B cell (primary cell): ENCODE data around the gene ENO4. TPM values are rescaled to one million over a fixed set of nuclear protein-coding genes. Genes with fewer than 3 reads are reported as not detected.

Source experiments
- ATAC-seq: fragments of 200-7000 bp; cut with Tn5 transposase; one replicate; pipeline ENCODE4 v1.10.0; 2021; ENCODE audit warnings: low read depth, mild to moderate bottlenecking, moderate number of reproducible peaks, moderate library complexity
- CTCF ChIA-PET: fragments of 350-600 bp; sonication (Branson Sonifier 250); formaldehyde crosslinking; loops from one replicate; lab custom pipeline; 2021; ENCODE audit warnings: antibody characterized with exemption, inconsistent platforms; lab: Charles Lee
- POLR2A ChIA-PET: fragments of 350-600 bp; sonication (Branson Sonifier 250); formaldehyde crosslinking; loops from one replicate; lab custom pipeline; 2021; ENCODE audit warnings: antibody characterized with exemption; lab: Charles Lee
- DNase-seq: peaks from one replicate; pipeline ENCODE4 v3.0.0; 2013
- H2AFZ ChIP-seq: 2 replicates; pipeline ENCODE4 v1.6.1; 2012; ENCODE audit warnings: mild to moderate bottlenecking, low read depth, low read length; ENCODE audit not compliant: insufficient read depth, poor library complexity, severe bottlenecking
- H3K27ac ChIP-seq, 2 donors: 1 replicate in 1 of 2; 2 replicates in 1 of 2; pipeline ENCODE4 v1.5.1; 2012 to 2013; ENCODE audit warnings: low read length in 2 of 2, mild to moderate bottlenecking in 2 of 2, moderate library complexity in 1 of 2
- H3K27me3 ChIP-seq, 4 experiments: fragments of 200-600 bp in 1 of 4; sonication (generic) in 1 of 4; replicated peaks in 1 of 4; 1 replicate in 2 of 4; 2 replicates in 2 of 4; pipeline versions ENCODE4 v1.6.1 to v1.7.0; 2013 to 2016; ENCODE audit warnings: low read length in 3 of 4, mild to moderate bottlenecking in 2 of 4, mixed read lengths in 1 of 4, moderate library complexity in 1 of 4; ENCODE audit not compliant: insufficient read depth in 4 of 4, control insufficient read depth in 3 of 4; ENCODE audit errors: control extremely low read depth in 1 of 4
- H3K36me3 ChIP-seq, 2 experiments: replicated peaks in 1 of 2; 1 replicate in 1 of 2; 2 replicates in 1 of 2; pipeline versions ENCODE4 v1.6.1 to v1.7.1; 2013; ENCODE audit warnings: low read length in 1 of 2; ENCODE audit not compliant: insufficient read depth in 2 of 2, control insufficient read depth in 1 of 2; ENCODE audit errors: control extremely low read depth in 1 of 2, extremely low read depth in 1 of 2
- H3K4me1 ChIP-seq, 2 donors: fragments of 200-600 bp in 1 of 2; sonication (generic) in 1 of 2; 1 replicate in 1 of 2; 2 replicates in 1 of 2; pipeline versions ENCODE4 v1.5.1 to v1.6.1; 2013 to 2017; ENCODE audit warnings: low read length in 2 of 2; ENCODE audit not compliant: control insufficient read depth in 2 of 2, insufficient read depth in 2 of 2
- H3K4me2 ChIP-seq: replicated peaks from 2 replicates; pipeline ENCODE3; 2012; ENCODE audit warnings: mild to moderate bottlenecking, low read depth, low read length; ENCODE audit not compliant: poor library complexity, severe bottlenecking
- H3K4me3 ChIP-seq, 5 experiments: fragments of 200-600 bp in 1 of 5; sonication (generic) in 1 of 5; 1 replicate in 3 of 5; 2 replicates in 2 of 5; pipeline versions ENCODE4 v1.5.1 to v1.7.0; 2011 to 2016; ENCODE audit warnings: low read length in 4 of 5, mild to moderate bottlenecking in 4 of 5, low read depth in 2 of 5, control low read depth in 1 of 5, moderate library complexity in 1 of 5; ENCODE audit not compliant: insufficient read depth in 1 of 5; ENCODE audit errors: control extremely low read depth in 1 of 5, extremely low read depth in 1 of 5
- H3K79me2 ChIP-seq: fragments of 200-600 bp; sonication (generic); one replicate; pipeline ENCODE4 v1.6.0; 2016; ENCODE audit warnings: low read length; ENCODE audit not compliant: control insufficient read depth, insufficient read depth
- H3K9ac ChIP-seq: fragments of 200-600 bp; sonication (generic); 2 replicates; pipeline ENCODE4 v1.6.1; 2017; ENCODE audit warnings: mild to moderate bottlenecking, low read length, moderate library complexity
- H3K9me3 ChIP-seq, 3 donors: one replicate each; pipeline versions ENCODE4 v1.6.1 to v1.7.1; 2013; ENCODE audit warnings: low read length in 2 of 3; ENCODE audit not compliant: control insufficient read depth in 2 of 3, insufficient read depth in 1 of 3; ENCODE audit errors: control extremely low read depth in 1 of 3
- H4K20me1 ChIP-seq: 2 replicates; pipeline ENCODE4 v1.6.0; 2012; ENCODE audit warnings: mild to moderate bottlenecking, low read length; ENCODE audit not compliant: insufficient read depth, control insufficient read depth, poor library complexity, severe bottlenecking
- H3K27ac Mint-ChIP-seq: one replicate; pipeline ENCODE4 v1.8.0; 2021; ENCODE audit warnings: mixed read lengths
- H3K27me3 Mint-ChIP-seq: one replicate; pipeline ENCODE4 v1.8.0; 2021; ENCODE audit warnings: mixed read lengths
- H3K4me1 Mint-ChIP-seq: one replicate; pipeline ENCODE4 v1.8.0; 2021; ENCODE audit warnings: mixed read lengths
- H3K4me3 Mint-ChIP-seq: one replicate; pipeline ENCODE4 v1.8.0; 2021; ENCODE audit warnings: mixed read lengths
- H3K9me3 Mint-ChIP-seq: one replicate; pipeline ENCODE4 v1.8.0; 2022; ENCODE audit warnings: mixed read lengths; ENCODE audit not compliant: insufficient read depth
- EZH2 ChIP-seq: IDR thresholded peaks from 2 replicates; pipeline ENCODE4 v1.6.1; 2012; ENCODE audit warnings: borderline replicate concordance, low read depth, mild to moderate bottlenecking, moderate library complexity, low read length; ENCODE audit not compliant: insufficient read depth, poor library complexity, severe bottlenecking
- WGBS: methylation state at CpG from one replicate; pipeline ENCODE4 v1.1.5; 2013; ENCODE audit warnings: missing lambda C conversion rate; ENCODE audit not compliant: insufficient coverage; 5-methylcytosine and 5-hydroxymethylcytosine counted together
- intact Hi-C: fragments of 100-400 bp; cut with micrococcal nuclease; formaldehyde crosslinking; loops from one replicate; pipeline ENCODE4 v1.10.0; 2022
- polyA plus RNA-seq: library from polyadenylated mRNA; depleted of rRNA; stranded (reverse); fragments of >200 nt; gene quantifications from 2 replicates; pipeline ENCODE4 v1.2.3, GENCODE V29; 2012
- total RNA-seq, 2 donors: library from RNA; stranded (reverse); fragments of 120-200 nt in 1 of 2; gene quantifications; 1 replicate in 1 of 2; 2 replicates in 1 of 2; pipeline versions ENCODE4 v1.2.3 to v1.2.4, GENCODE V29; 2013 to 2022
- TF ChIP-seq, protein P1 (sequence below): fragments of 200-600 bp; IDR thresholded peaks from one replicate; pipeline ENCODE4 v1.8.0; 2022; ENCODE audit warnings: antibody characterized with exemption, mild to moderate bottlenecking

Gene ENO4
- total and polyA plus RNA-seq, 2 donors (not counting 1 experiment from before 2014, with no cell fraction given) = 0.07 to 0.37 TPM

DNA sequence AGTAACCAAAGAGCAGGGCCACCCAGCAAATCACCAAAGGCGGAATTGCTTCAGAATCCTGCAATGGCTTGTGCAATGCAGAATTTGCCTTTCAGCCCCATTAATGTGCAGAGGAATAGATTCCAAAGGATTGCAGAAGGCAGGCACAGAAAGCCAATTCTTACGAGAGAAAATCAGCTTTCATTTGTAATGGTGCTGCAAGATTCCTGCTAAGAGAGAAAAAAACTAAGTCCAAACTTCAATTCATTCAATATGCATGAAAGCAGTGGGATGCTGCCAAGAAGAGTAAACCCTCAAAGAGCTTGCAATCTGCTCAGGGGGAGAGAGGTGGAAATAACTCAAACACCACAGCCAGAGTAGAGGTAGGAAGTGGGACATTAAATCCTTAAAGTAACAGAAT lies 70.4 kb downstream of the ENO4 start:
- H3K36me3 ChIP-seq = no peaks in the 10 kb centered on the region
- TF ChIP-seq, protein P1, sequence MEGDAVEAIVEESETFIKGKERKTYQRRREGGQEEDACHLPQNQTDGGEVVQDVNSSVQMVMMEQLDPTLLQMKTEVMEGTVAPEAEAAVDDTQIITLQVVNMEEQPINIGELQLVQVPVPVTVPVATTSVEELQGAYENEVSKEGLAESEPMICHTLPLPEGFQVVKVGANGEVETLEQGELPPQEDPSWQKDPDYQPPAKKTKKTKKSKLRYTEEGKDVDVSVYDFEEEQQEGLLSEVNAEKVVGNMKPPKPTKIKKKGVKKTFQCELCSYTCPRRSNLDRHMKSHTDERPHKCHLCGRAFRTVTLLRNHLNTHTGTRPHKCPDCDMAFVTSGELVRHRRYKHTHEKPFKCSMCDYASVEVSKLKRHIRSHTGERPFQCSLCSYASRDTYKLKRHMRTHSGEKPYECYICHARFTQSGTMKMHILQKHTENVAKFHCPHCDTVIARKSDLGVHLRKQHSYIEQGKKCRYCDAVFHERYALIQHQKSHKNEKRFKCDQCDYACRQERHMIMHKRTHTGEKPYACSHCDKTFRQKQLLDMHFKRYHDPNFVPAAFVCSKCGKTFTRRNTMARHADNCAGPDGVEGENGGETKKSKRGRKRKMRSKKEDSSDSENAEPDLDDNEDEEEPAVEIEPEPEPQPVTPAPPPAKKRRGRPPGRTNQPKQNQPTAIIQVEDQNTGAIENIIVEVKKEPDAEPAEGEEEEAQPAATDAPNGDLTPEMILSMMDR = no peak
- TF ChIP-seq EZH2 = no peak
- H3K9me3 ChIP-seq = no peaks in the 10 kb centered on the region
- no peak overlapping the region for H2AFZ ChIP-seq
- H3K9ac ChIP-seq = no peak overlapping the region
- H3K4me2 ChIP-seq = no peak overlapping the region
- Mint-ChIP-seq H3K4me3 (no peak overlapping the region), H3K27ac (no peak overlapping the region), H3K9me3 (no peaks in the 10 kb centered on the region), H3K4me1 (no peaks in the 10 kb centered on the region), H3K27me3 (no peaks in the 10 kb centered on the region)
- intact Hi-C loops = loop anchor here (5.0 kb wide), 1 partner anchor 1213 kb away; no protein-coding TSS in a partner anchor
- ChIA-PET POLR2A (no interaction called here), CTCF (no interaction called here)
- DNase-seq (no peak), ATAC-seq (no peak)
- H3K27ac ChIP-seq = no peak overlapping the region
- no peaks in the 10 kb centered on the region for H3K27me3 ChIP-seq
- H3K79me2 ChIP-seq = no peaks in the 10 kb centered on the region
- 80% methylated on average over 1 of the region's 2 CpGs for WGBS
- H4K20me1 ChIP-seq = no peaks in the 10 kb centered on the region
- no peaks in the 10 kb centered on the region for H3K4me1 ChIP-seq
- H3K4me3 ChIP-seq = no peak overlapping the region

DNA sequence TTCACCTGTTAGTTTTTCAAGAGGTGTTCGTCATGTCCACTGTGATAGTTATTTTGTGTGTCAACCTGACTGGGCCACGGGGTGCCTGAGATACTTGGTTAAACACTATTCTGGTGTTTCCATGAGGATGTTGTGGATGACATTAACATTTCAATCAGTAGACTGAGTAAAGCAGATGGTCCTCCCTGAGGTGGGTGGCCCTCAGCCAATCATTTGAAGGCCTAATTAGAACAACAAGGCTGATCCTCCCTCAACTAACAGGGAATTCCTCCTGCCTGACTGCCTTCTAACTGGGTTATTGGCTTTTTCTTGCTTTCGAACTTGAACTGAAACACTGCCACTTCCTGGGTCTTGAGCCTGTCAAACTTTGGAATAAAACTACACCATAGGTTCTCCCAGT lies 75.8 kb downstream of the ENO4 start:
- H3K9me3 Mint-ChIP-seq = no peaks in the 10 kb centered on the region
- DNase-seq (no peak), ATAC-seq (no peak)
- no peaks in the 10 kb centered on the region for H3K27me3 ChIP-seq
- no peak overlapping the region for H3K9ac ChIP-seq
- no peaks in the 10 kb centered on the region for H4K20me1 ChIP-seq
- no peak overlapping the region for H2AFZ ChIP-seq
- no peaks in the 10 kb centered on the region for H3K36me3 ChIP-seq
- no peaks in the 10 kb centered on the region for H3K9me3 ChIP-seq
- H3K79me2 ChIP-seq = no peaks in the 10 kb centered on the region
- 79% methylated on average over 2 of the region's 3 CpGs for WGBS
- intact Hi-C loops = no loop called here
- no peaks in the 10 kb centered on the region for H3K4me1 ChIP-seq
- no peaks in the 10 kb centered on the region for H3K4me1 Mint-ChIP-seq
- no peak overlapping the region for H3K4me3 ChIP-seq
- no peak overlapping the region for H3K4me2 ChIP-seq
- no peak for TF ChIP-seq EZH2
- TF ChIP-seq, protein P1 = no peak
- H3K27ac ChIP-seq = no peak overlapping the region
- POLR2A ChIA-PET = no interaction called here
- no peak overlapping the region for H3K27ac Mint-ChIP-seq
- H3K4me3 Mint-ChIP-seq = no peak overlapping the region
- H3K27me3 Mint-ChIP-seq = no peaks in the 10 kb centered on the region
- CTCF ChIA-PET = no interaction called here
